Fibroblast of the aortic adventitia (primary cell): Measurements from ENCODE around the gene DAB2IP. TPM values are rescaled to one million over a fixed set of nuclear protein-coding genes. Genes with fewer than 3 reads are reported as not detected.

Experiments used
- DNase-seq: peaks from one replicate; pipeline ENCODE4 v3.0.0-alpha.2; 2010; ENCODE audit warnings: low read depth
- H3K4me3 ChIP-seq: 2 replicates; pipeline ENCODE4 v1.5.1; 2011; ENCODE audit warnings: low read depth, mild to moderate bottlenecking, control low read depth, low read length, moderate library complexity
- total RNA-seq: library from RNA; depleted of rRNA; stranded (reverse); fragments of >200 nt; gene quantifications from 2 replicates; pipeline ENCODE4 v1.2.3, GENCODE V29; 2012; ENCODE audit warnings: low replicate concordance
- TF ChIP-seq, protein P1 (sequence below): IDR thresholded peaks from 2 replicates; pipeline ENCODE4 v1.5.1; 2011; ENCODE audit warnings: mild to moderate bottlenecking, low read length, control low read depth, inconsistent platforms; ENCODE audit not compliant: insufficient read depth

Gene DAB2IP
- total RNA-seq, 1 donor: 17.4 TPM

DNA sequence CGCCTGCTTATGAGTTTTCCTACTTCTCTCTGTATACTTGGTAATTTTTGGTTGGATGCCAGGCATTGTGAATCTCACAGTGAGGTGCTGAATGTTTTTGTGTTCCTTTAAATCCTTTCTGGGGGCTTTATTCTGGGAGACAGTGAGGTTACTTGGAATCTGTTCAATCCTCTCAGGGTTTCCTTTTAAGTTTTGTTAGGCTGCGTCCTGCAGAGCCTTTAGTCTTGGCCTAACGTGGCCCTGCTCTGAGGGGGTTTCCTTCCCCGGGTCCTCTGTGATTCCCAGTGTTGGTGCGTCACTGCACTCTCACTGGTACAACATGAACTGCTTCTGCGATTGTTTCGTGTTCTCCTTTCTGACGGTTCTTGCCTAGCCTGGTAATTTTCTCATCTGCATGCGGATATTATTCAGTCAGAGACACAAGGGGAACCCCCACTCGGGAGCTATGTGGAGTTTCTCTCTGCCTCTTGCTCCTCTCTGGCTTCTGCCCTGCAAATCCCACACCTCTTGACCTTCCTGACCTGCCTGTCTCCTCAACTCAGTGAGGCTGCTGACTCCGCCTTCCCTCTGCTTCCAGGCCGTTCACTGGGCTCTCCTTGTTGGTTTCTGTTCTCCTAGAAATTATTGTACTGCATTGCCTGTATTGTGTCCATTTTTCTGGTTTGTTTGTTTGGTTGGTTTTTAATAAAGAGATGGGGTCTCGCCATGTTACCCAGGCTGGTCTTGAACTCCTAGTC is 128.1 kb downstream of the DAB2IP start:
- no peak for DNase-seq

GRCh38 chr9:121780177-121781040 is 129.0 kb downstream of the DAB2IP start:
- TF ChIP-seq, protein P1, sequence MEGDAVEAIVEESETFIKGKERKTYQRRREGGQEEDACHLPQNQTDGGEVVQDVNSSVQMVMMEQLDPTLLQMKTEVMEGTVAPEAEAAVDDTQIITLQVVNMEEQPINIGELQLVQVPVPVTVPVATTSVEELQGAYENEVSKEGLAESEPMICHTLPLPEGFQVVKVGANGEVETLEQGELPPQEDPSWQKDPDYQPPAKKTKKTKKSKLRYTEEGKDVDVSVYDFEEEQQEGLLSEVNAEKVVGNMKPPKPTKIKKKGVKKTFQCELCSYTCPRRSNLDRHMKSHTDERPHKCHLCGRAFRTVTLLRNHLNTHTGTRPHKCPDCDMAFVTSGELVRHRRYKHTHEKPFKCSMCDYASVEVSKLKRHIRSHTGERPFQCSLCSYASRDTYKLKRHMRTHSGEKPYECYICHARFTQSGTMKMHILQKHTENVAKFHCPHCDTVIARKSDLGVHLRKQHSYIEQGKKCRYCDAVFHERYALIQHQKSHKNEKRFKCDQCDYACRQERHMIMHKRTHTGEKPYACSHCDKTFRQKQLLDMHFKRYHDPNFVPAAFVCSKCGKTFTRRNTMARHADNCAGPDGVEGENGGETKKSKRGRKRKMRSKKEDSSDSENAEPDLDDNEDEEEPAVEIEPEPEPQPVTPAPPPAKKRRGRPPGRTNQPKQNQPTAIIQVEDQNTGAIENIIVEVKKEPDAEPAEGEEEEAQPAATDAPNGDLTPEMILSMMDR: no peak
- no peak overlapping the region for H3K4me3 ChIP-seq
- no peak for DNase-seq

More for the DNA sequence above, 128.1 kb downstream of the DAB2IP start:
- TF ChIP-seq, protein P1: no peak
- no peak overlapping the region for H3K4me3 ChIP-seq

DNA sequence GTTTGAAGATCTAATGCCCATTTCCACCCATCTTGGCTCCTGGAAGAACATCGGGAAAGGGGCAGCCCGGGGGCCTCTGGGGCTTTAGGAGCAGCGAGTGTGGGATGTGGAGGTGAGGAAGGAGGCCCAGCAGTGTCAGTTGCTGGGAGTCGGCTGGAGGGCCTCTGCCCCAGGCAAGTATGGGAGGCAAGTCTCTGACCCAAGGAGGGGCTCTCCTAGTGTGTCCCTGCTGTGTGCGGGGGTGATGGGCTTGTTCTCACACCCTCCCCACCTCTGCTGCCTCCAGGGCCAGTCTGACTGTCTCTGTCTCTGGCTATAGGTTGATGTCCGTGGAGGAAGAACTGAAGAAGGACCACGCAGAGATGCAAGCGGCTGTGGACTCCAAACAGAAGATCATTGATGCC is 129.7 kb downstream of the DAB2IP start:
- TF ChIP-seq, protein P1: no peak
- no peak for DNase-seq
- H3K4me3 ChIP-seq: no peak overlapping the region

DNA sequence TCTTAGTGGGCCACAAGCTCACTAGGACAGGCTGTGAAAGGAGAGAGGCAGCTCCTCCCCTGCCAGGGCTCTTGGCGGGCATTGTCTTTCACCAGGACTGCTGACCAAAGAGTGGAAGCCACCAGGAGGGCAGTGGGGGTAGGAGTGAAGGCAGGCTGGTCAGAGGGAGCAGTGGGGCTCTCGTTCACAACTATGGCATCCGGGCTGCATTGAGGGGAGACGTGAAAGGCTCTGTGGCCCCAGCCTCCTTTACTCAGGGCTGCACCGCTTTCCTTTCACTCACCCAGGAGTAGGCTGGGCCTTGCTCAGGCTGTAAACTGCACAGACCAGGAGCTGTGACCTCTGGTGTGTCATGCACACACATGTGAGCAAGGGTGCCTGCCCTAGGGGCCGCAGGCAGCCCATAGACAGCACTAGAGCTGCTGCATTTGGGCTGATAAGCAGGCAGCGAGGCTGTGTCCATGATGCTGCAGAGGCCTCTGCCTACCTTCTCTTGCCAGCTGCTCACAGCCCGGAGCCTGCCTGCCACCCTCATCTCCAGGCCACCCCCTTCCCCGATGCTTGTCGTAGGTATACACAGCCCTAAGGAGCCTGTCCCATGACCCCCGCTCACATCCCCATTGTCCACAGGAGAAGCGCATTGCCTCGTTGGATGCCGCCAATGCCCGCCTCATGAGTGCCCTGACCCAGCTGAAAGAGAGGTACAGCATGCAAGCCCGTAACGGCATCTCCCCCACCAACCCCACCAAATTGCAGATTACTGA is 130.4 kb downstream of the DAB2IP start:
- no peak for DNase-seq
- TF ChIP-seq, protein P1: no peak
- no peak overlapping the region for H3K4me3 ChIP-seq

GRCh38 chr9:121782514-121783110 is 131.2 kb downstream of the DAB2IP start:
- H3K4me3 ChIP-seq: no peak overlapping the region
- DNase-seq: no peak
- TF ChIP-seq, protein P1: no peak

DNA sequence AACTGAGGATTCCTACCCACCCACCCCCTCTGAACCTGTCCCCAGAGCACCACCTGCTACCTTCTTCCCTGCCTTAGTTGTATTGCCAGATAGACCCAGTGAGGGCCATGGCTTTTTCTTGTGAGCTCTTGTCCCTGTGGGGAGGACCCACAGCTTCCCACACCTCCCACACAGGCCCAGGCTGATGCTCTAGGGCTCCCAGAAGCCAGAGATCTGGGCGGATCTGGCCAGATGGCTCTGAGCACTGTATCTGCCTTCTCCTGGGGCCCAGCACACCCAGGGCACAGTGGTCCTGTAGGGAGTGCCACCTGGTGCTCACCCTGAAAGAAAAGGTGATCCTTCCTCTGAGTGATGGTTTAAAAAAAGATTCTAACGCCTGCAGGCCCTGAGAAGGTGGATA is 131.7 kb downstream of the DAB2IP start:
- TF ChIP-seq, protein P1: no peak
- no peak for DNase-seq
- no peak overlapping the region for H3K4me3 ChIP-seq
